COR-L47 (cell line): ENCODE data around the gene PUM1.

ENCODE experiments used
- DNase-seq: peaks from one replicate; lab custom pipeline; 2025; lab: John Stamatoyannopoulos, UW

Gene PUM1

DNA sequence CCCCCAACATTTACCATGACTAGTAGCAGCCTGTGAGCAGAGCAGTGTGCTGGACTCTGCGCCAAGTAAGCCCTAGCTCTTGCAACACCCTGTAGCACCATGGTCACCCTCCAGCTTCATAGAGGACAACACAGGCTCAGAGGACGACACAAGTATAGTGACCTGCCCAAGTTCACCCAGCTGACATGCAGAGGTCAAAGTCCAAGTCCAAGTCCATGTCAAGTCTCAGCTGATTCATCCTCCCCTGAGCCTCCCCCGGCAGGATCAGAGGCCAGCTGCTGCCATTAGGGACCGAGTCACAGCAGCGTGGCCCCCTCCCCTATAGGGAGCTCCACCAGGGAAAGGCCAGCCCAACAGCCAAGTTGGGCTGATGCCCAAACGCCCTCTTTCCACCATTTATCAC lies 172.8 kb downstream of the PUM1 start:
- no peak for DNase-seq

DNA sequence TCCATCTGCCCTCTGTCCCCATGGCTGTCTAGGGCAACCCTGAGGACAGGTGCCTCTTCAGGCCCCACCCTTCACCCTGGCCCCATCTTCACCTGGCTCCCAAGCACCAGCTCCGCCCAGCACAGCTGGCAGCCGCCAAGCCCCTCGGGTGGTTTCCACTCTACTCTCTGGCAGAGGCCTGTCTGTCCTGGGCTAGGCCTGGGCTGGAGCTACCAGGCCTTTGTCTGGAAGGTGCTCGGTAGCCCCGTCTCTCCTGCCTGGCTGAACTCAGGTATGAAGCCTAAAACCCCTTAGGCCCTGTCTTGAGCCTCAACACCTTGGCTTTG lies 174.3 kb downstream of the PUM1 start:
- no peak for DNase-seq

GRCh38 chr1:30890502-30891226 lies 174.9 kb downstream of the PUM1 start:
- DNase-seq: no peak

DNA sequence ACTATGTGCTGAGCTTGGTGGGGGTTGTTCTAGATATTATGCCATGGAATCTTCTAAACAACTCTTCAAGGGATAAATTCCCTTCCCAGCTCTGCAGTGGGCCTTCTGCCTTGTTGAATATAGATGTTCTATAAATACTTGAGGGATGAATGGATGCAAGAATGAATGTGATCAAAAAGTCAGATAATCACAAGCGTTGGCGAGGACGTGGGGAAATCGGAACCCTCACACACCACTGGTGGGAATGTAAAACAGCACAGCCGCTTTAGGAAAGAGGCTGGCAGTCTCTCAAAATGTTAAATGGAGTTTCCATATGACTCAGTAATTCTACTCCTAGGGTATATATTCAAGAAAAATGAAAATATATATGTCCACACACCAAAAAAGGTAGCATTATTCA lies 176.0 kb downstream of the PUM1 start:
- no peak for DNase-seq

DNA sequence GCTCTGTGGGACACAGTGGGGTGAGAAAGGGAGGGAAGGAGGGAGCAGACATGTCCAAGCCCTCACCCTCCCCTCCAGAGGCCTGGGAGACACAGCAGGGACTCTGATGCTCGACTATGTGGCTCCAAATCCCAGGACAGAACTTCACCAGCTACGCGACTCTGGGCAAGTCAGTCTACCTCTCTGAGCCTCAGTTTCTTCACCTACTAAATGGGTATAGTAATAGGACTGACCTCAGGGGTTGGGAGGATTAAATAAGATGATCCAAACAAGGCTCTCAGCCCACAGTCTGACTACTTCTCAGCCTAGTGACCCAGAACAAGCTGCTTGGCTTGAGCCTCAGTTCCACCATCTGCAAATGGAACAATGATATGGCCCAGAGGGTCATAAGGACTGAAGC lies 176.5 kb downstream of the PUM1 start:
- DNase-seq: no peak

DNA sequence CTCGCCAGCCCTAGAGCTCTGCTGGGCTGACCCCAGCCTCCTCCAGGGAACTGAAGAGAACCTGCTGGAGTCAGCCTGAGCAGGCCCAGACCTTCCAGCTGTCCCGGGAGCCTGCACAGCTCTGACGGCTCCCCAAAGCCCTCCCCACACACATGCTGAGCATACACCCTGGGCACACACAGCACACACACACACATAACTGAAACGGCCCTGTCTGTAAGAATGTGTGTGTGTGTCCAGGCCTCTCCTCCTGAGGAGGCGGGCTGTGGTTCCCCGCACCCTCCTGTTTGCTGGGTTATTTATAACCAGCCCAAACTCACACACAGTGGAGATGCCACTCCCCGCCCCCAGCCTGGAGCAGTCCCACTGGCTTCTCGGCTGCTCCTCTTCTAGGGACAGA lies 177.1 kb downstream of the PUM1 start:
- no peak for DNase-seq

DNA sequence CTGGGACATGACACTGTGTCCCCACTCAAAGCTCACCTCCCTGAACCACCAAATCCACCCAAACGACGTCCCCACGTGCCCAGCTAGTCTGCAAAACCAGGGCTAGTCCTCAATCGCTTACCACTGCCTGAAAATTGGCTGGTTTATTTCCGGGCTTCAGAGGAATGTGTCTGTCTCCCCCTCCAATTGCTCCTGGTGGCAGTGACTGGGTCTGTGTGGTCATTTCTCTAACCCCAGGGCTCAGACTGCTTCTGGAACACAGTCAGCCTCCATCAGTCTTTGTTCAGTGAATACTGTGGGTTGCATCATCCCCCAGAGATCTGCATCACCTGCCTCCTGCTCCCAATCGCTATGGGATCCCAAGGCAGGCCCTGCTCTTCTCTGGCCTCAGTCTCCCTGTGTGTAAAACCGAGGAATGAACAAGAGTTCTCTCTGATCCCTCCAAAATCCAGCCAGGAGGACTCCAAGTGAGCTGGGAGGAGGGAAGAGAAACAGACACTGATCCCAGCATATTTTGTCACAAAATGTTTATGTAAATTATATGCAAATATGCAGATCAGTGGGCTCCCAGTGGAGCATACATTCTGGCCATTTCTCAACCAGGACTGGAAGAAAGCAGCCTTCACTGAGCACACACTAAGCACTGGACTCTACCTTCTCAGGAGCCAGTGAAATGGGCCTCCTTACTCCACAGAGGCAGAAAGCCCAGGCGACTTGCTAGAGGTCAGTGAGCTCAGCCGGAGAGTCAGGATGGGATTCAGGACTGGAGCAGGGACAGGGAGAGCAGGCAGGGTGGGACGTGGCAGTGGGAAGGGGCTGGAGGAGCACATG lies 177.8 kb downstream of the PUM1 start:
- DNase-seq: no peak

GRCh38 chr1:30886710-30887428 lies 178.6 kb downstream of the PUM1 start:
- DNase-seq: no peak

DNA sequence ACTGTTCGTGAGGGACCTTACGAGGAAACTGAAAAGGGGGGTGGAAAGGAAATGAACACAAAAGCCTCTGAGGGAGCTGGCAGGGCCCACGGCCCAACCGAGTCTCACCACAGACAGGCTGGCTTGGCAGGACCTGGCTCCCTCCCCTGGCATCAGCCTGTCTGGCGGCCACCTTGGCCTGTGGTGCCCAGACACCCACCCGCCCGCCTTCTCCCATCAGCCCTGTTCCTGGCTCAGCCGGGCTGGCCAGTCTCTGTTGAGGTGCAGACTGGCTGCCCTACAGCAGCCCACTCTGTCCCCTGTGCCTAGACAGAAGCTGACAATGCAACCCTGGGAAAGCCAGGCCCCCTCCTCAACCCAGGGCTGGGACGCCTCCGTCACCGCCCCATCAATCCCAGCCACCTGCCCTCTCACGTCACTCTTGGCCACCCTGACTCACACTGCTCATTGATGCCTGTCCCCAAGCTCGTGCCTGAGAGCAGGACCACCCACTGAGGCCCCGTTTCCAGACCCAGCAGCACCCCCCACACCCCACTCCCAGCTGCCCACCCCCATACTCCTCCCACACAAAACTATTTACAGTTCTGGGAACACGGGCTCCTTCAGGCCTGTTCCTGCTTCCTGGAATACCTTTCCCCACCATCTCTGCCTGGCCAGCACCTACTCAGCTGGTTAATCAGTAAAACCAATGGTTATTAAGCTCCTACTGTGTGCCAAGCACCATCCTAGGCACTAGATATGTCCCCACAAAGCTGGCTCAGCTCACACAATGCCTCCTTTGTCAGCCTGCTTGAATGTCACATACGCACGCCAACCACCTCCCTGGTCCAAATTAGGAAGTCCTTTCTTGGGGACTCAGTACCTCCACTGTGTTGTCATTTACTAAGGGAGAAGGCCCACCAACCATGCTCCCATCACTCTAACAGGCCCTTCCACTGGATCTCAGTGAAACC lies 179.7 kb downstream of the PUM1 start:
- DNase-seq: no peak

- DNase-seq: no peak
Observed at GRCh38 chr1:30884723-30885122, 180.8 kb downstream of the PUM1 start.

DNA sequence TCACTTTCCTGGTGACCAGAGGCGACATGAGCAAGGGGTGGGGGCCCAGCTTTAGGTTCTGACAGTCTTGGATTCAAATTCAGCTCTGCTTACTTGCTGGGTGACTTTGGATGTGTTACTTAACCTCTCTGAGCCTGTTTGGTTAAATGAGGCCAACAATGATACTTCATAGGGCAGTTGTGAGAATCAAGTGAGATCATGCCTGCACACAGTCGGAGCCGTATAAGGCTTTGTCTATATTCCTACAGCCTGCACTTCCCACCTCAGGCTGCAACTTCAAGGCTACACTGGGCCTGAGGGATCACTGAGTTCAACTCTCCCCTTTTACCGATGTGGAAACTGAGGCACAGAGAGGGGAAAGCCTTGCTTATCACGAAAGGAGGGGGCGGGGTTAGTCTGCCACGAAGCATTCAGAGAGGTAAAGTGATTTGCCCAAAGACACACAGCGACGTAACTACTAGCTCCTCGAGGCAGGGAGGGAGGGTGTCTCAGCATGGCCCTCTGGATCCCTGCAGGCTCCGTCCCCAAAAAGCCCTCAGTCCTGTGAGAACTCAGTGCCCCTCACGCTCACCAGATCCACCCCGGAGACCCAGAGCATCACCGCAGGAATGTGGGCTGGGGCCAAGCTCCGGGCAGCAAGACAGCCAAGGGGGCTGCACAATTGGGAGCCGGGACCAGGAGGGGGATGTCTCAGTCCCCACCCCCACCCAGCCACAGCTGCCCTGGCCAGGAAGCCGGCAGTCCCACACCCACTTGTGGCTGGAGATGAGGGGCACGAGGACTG lies 181.9 kb downstream of the PUM1 start:
- no peak for DNase-seq

GRCh38 chr1:30882678-30883388 lies 182.7 kb downstream of the PUM1 start:
- DNase-seq: no peak
